Muscle of back (tissue), 11 donors: ENCODE data around the gene ST8SIA5. TPM values are rescaled to one million over a fixed set of nuclear protein-coding genes. Genes with fewer than 3 reads are reported as not detected.
A peak's percentile ranks its signal among the peaks of the same experiment; 100 is the strongest.

ENCODE experiments used
- DNase-seq, 3 donors: peaks; one replicate each; pipeline versions ENCODE4 v3.0.0 to v3.0.0-alpha.2; 2013
- polyA plus RNA-seq, 10 donors: library from polyadenylated mRNA; unstranded; fragments of 120-200 nt; gene quantifications; one replicate each; pipeline ENCODE4 v1.2.1, GENCODE V29; 2013; ENCODE audit not compliant: insufficient read length in 10 of 10

Gene ST8SIA5
- polyA plus RNA-seq, 10 donors: 3.4 to 7.6 (median 6.4) TPM

GRCh38 chr18:46712406-46712805 is 44.4 kb downstream of the ST8SIA5 start:
- peak in 2 of 3 donors; percentile 32 to 41 for DNase-seq

GRCh38 chr18:46711444-46711863 is 45.4 kb downstream of the ST8SIA5 start:
- DNase-seq: peak; percentile 56 to 69 (median 64)

GRCh38 chr18:46706968-46707367 is 49.9 kb downstream of the ST8SIA5 start:
- no peak for DNase-seq

GRCh38 chr18:46705521-46705920 is 51.3 kb downstream of the ST8SIA5 start:
- no peak for DNase-seq

- DNase-seq: no peak
These were observed 52.0 kb downstream of the ST8SIA5 start for GRCh38 chr18:46704816-46705215.

- DNase-seq: no peak
These were observed 52.7 kb downstream of the ST8SIA5 start for GRCh38 chr18:46704189-46704588.

- no peak for DNase-seq
These were observed 54.4 kb downstream of the ST8SIA5 start for GRCh38 chr18:46702471-46702870.

- no peak for DNase-seq
These were observed 56.6 kb downstream of the ST8SIA5 start for GRCh38 chr18:46700066-46700824.

GRCh38 chr18:46696702-46697101 is 60.2 kb downstream of the ST8SIA5 start:
- DNase-seq: no peak

- DNase-seq: no peak
These were observed 60.6 kb downstream of the ST8SIA5 start for GRCh38 chr18:46696268-46696667.

GRCh38 chr18:46693996-46694395 is 62.9 kb downstream of the ST8SIA5 start:
- peak in 1 of 3 donors; percentile 29 for DNase-seq

GRCh38 chr18:46688853-46689525 is 67.9 kb downstream of the ST8SIA5 start:
- no peak for DNase-seq

- DNase-seq: no peak
These were observed 70.7 kb downstream of the ST8SIA5 start for GRCh38 chr18:46686186-46686585.

GRCh38 chr18:46683252-46683651 is 73.6 kb downstream of the ST8SIA5 start:
- no peak for DNase-seq

GRCh38 chr18:46680784-46681695 is 75.8 kb downstream of the ST8SIA5 start:
- DNase-seq: no peak

GRCh38 chr18:46679846-46680598 is 76.8 kb downstream of the ST8SIA5 start:
- no peak for DNase-seq

GRCh38 chr18:46678785-46679399 is 78.0 kb downstream of the ST8SIA5 start:
- DNase-seq: no peak

- no peak for DNase-seq
These were observed 78.8 kb downstream of the ST8SIA5 start for GRCh38 chr18:46678041-46678440.

- no peak for DNase-seq
These were observed 79.2 kb downstream of the ST8SIA5 start for GRCh38 chr18:46677611-46678010.

GRCh38 chr18:46676182-46676835 is 80.5 kb downstream of the ST8SIA5 start:
- DNase-seq: no peak
